Measurements from ENCODE around the gene DNM3. TPM values are rescaled to one million over a fixed set of nuclear protein-coding genes. Genes with fewer than 3 reads are reported as not detected.
"Not testable (repeated sequence)": the region's sequence is repeated elsewhere in the genome, so short reads cannot be mapped to it uniquely, and the experiment has no call there.

The DNM3 gene
- total RNA-seq, 4 donors from 2014 or later, result 2.7 to 4.5 (median 4.0) TPM

GRCh38 chr1:172040466-172040865 is 199.2 kb downstream of the DNM3 start:
- H3K4me3 ChIP-seq (ENCODE audit: low read depth, poor library complexity, severe bottlenecking), result no peak overlapping the region
- 49 to 62% methylated on average over 5 of the region's 5 CpGs for WGBS, 2 donors
- no peak for DNase-seq (ENCODE audit: low spot score in 2 of 2)
- no peak for TF ChIP-seq POLR2A (IDR thresholded peaks at IDR 0.05)
- TF ChIP-seq CTCF (IDR thresholded peaks at IDR 0.05), result no peak
- intact Hi-C loops (cut with DNase I; ENCODE audit: low total_unique reads), result no loop called here

- no peak overlapping the region for H3K4me3 ChIP-seq (ENCODE audit: low read depth, poor library complexity, severe bottlenecking)
- TF ChIP-seq POLR2A (IDR thresholded peaks at IDR 0.05) (no peak), CTCF (IDR thresholded peaks at IDR 0.05) (no peak)
- DNase-seq (ENCODE audit: low spot score in 2 of 2), result no peak
- intact Hi-C loops (cut with DNase I; ENCODE audit: low total_unique reads), result no loop called here
Observed at GRCh38 chr1:172041102-172041501, 199.8 kb downstream of the DNM3 start.

- TF ChIP-seq POLR2A (IDR thresholded peaks at IDR 0.05) (no peak), CTCF (IDR thresholded peaks at IDR 0.05) (no peak)
- intact Hi-C loops (cut with DNase I; ENCODE audit: low total_unique reads), result no loop called here
- WGBS, 2 donors, result 71 to 80% methylated on average over 2 of the region's 2 CpGs
- H3K4me3 ChIP-seq (ENCODE audit: low read depth, poor library complexity, severe bottlenecking), result no peak overlapping the region
- DNase-seq (ENCODE audit: low spot score in 2 of 2), result no peak
Observed at GRCh38 chr1:172041742-172042141, 200.4 kb downstream of the DNM3 start.

GRCh38 chr1:172043900-172044299 is 202.6 kb downstream of the DNM3 start:
- intact Hi-C loops (cut with DNase I; ENCODE audit: low total_unique reads), result no loop called here
- no peak for DNase-seq (ENCODE audit: low spot score in 2 of 2)
- TF ChIP-seq POLR2A (IDR thresholded peaks at IDR 0.05) (no peak), CTCF (IDR thresholded peaks at IDR 0.05) (no peak)
- no peak overlapping the region for H3K4me3 ChIP-seq (ENCODE audit: low read depth, poor library complexity, severe bottlenecking)

GRCh38 chr1:172051898-172052297 is 210.6 kb downstream of the DNM3 start:
- TF ChIP-seq CTCF (IDR thresholded peaks at IDR 0.05) (no peak), POLR2A (IDR thresholded peaks at IDR 0.05) (no peak)
- intact Hi-C loops (cut with DNase I; ENCODE audit: low total_unique reads), result no loop called here
- 93 to 95% methylated on average over 2 of the region's 2 CpGs for WGBS, 2 donors

GRCh38 chr1:172054172-172054571 is 212.9 kb downstream of the DNM3 start:
- WGBS, 2 donors, result 54 to 73% methylated on average over 1 of the region's 1 CpG
- no peak for DNase-seq (ENCODE audit: low spot score in 2 of 2)
- intact Hi-C loops (cut with DNase I; ENCODE audit: low total_unique reads), result no loop called here
- TF ChIP-seq CTCF (IDR thresholded peaks at IDR 0.05) (no peak), POLR2A (IDR thresholded peaks at IDR 0.05) (no peak)
- no peak overlapping the region for H3K4me3 ChIP-seq (ENCODE audit: low read depth, poor library complexity, severe bottlenecking)

More at GRCh38 chr1:172051898-172052297, 210.6 kb downstream of the DNM3 start:
- H3K4me3 ChIP-seq (ENCODE audit: low read depth, poor library complexity, severe bottlenecking), result no peak overlapping the region
- no peak for DNase-seq (ENCODE audit: low spot score in 2 of 2)

GRCh38 chr1:172055816-172056419 is 214.6 kb downstream of the DNM3 start:
- DNase-seq (ENCODE audit: low spot score in 2 of 2); H3K4me3 ChIP-seq (ENCODE audit: low read depth, poor library complexity, severe bottlenecking); intact Hi-C loops (cut with DNase I; ENCODE audit: low total_unique reads): not testable (repeated sequence)
- 93 to 96% methylated on average over 23 of the region's 23 CpGs for WGBS, 2 donors

All from lower leg skin (tissue), 4 donors.